SK-N-DZ (cell line): ENCODE data around the gene F2RL3.

Experiments used
- DNase-seq: peaks from one replicate; pipeline ENCODE4 v3.0.0-alpha.2; 2015; ENCODE audit warnings: low spot score

F2RL3 gene

DNA sequence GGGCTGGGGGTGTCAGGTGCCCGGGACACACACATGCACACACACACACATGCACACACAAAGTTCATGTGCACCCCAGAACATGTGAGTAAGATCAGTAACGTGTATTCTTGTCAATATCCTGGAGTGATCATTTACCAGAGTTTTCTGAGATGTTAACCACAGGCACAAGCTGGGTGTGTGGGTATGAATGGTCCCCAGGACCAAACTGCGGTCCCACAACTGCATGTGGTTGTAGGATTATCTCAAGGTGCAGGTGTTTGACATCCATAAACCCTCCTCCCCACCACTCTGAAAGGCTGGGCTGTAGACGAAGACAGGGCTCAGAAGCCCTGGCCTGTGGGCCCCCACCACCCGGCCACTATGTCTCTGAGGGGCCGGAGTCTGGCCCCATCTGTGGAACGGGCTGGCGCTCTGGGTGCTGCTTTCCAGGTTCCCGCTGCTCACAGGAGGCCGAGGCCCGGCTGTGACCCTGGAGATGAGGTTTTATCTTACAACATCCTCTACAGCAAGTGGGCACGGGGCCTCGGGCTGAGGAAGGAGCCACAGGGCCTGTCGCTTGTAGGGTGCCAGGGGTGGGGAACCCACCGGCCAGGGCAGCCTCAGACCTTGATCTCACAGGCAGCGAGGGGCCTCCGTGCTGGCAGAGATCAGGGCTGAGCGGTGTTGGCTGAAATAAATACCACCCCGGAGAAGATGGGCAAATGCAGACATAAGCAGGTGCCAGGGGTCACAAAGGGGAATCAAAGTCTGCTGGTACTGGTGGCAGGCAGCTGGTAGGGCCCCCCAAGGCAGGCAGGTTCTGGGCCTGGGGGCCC, 4.3 kb downstream of the F2RL3 start:
- DNase-seq, result no peak

DNA sequence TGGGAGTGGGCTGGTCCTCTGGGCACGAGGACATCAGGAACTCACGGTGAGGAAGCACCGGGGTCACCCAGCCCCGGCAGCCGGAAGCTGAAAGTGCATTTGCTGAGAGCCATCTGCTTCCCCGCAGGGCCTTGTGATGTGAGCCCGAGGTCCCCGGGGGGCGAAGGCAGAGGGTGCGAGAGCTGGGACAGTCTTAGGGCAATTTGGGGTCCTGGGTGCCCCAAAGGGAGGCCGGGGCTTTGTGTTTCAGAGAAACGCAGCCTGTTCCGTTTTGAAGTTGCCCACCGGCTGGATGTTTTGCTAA, 4.8 kb downstream of the F2RL3 start:
- DNase-seq, result no peak

DNA sequence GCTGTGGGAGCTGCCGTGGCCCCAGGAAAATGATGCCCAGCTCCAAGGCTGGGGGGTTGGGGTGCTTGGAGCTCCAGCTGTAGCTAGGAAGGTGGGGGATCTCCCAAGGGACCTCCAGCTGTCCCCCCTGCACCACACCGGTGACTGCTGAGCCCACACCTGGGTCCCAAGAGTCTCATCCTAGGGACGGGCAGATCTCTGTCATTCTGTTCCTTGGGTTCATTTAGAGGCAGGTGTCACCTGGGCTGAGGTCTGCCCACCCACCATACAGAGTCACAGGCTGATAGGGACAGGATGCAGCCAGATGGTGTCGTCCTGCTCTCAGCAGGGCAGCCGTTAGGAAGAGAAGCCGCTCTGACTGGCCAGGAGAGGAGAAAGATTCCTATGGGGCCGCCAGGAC, 5.3 kb downstream of the F2RL3 start:
- DNase-seq, result no peak

DNA sequence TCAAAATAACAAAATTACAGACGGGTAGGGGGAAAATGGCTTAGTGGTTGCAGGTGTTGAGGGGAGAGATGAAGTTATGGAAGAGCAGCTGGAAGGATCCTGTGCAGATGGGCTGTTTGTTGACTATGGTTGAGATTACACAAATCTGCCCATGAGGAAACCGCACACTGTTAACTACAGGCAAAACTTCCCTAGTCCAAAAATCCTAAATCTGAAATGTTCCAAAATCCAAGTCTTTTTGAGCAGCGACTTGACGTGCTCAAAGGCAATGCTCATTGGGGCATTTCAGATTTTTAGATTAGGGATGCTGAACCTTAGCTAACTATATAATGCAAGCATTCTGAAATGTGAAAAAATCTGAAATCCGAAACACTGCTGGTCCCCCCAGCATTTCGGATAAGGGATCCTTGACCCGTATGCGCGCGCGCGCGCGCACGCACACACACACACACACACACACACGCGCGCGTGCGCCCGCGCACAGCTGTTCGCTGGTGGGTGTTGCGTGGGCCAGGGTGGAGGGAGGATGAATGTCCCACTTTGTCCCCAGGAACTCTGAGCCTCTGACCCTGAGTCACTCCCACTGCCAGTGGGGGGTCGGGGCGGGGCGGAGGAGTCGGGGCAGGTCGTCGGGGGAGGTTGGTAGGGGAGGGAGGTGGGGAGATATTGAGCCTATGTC, 6.8 kb downstream of the F2RL3 start:
- no peak for DNase-seq

DNA sequence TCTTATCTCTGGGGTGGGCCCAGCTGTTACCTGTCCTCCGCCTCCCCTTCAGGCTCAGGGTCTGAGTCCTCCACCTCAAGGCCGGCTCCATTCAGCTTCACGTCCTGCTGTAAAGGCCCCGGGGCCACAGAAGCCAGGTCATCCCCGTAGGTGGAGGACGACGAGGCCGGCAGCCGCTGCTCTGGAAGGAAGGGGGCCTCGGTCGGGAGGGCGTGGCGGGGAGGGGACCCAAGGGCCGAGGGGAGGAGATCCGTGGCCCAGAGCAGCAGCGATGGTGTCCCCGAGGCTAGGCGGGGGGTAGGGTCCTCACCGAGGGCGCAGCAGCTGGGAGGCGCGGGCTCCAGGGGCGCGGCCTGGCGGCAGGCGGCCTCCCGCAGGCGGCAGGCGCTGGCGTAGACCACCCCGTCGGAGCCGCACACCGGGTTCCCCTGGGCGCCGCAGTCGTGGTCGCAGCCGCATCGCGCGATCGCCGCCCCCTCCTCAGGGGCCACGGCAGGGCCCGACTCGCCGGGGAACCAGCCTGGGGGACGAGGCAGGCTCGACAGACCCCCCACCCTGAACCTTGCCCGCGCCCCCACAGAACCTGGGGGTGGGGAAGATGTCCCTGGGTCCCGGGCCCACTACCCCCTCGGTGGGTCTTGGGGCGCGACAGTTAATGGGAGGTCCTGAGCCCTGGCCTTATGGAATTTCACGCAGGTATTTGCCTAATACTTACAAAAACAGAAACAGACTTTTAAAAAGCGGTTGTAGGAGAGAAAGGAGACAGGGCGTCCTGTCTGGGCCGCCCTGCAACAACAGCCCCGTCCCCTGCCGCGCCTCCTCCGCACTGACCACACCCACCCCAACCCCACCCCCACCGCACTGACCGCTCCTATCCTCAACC, 7.6 kb downstream of the F2RL3 start:
- DNase-seq, result no peak

DNA sequence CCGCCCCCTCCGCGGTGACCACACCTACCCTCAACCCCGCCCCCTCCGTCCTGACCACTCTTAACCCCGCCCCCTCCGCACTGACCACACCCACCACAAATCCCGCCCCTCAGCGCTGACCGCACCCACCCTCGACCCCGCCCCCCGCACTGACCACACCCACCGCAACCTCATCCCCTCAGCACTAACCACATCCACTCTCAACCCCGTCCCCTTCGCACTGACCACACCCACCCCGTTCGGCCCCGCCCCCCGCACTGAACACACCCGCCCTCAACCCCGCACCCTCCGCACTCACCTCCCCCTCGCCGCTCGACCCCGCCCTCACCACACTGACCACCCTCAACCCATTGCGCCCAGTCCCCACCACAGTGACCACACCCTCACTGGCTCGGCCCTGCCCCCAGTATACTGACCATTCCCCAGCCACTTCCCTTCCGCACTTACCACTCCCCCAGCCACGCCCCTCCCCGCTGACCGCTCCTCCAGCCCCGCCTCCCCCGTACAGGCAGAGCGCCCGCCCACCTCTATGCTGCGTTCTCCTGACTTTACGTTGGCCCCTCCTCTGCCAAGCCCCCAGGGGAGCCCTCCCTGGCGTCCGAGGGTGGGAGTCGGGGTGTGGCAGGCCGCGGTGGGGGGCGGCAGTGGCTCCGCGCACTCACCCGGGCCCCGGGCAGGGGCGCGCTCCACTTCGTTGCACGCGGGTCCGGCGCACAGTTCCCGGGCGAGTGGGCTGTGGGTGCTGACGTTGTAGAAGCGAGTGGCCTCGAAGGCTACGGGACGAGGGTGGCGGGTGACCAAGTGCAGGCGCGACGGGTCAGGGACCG, 8.4 kb downstream of the F2RL3 start:
- DNase-seq, result peak; percentile 57

DNA sequence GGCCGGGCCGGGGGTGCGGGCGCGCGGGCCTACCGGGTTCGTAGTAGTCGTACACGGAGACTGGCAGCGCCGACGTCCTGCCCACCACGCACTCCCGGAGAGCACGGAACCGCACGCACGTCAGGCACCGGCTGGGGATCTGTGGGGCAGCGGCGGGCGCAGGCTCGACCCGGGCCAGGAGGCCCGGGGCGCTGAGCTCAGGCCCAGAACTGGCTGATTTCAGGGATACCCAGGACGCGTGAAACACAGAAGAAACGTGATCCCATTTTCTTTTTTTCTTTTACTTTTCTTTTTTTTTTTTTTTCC, 9.0 kb downstream of the F2RL3 start:
- DNase-seq, result no peak

DNA sequence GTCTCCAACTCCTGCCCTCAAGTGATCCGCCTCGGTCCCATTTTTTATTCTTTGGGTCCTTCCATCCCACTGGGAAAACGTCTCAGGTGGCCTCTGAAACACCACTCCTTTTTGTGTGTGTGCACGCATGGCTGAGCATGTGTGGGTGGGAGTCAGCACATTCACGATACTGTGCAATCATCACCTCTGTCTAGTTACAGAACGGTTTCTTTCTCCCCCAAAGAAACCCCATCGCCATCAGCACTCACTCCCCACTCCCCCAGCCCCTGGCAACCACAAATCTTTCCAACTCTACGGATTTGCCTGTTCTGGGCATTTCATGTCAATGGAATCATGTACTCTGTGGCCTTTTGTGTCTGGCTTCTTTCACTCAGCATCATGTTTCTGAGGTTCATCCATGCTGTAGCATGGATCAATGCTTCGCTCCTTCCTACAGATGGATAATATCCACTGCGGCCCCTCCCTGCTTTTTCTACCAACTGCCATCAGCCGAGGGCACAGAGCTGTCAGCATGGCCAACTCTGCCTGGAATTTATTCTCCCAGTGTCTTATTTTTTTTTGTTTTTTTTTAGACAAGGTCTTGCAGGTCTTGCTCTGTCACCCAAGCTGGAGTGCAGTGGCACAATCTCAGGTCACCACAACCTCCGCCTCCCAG, 9.7 kb downstream of the F2RL3 start:
- no peak for DNase-seq

DNA sequence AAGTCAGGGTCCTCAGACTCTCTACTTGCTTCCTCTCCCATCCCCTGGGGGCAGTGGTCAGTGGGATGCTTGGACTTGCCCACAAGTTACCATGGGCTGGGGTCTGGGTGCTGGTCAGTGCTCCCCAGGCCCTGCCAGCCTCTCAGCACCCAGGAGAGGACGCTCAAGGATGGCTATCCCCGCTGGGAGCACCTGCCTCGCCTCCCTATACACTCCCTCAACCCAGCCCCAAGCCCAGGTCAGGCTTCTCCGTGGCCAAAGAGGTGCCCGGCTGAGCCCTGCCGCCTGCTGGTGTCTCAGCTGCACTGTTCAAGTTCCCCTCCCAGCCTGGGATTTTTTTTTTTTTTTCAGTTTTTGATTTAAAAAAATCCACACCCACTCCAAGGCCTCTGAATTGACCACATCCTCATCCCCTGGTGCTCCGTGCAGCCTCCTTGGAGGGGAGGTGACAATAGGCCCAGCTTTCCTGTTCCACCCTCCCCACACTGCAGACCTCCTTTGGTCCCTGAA, 10.8 kb downstream of the F2RL3 start:
- no peak for DNase-seq

DNA sequence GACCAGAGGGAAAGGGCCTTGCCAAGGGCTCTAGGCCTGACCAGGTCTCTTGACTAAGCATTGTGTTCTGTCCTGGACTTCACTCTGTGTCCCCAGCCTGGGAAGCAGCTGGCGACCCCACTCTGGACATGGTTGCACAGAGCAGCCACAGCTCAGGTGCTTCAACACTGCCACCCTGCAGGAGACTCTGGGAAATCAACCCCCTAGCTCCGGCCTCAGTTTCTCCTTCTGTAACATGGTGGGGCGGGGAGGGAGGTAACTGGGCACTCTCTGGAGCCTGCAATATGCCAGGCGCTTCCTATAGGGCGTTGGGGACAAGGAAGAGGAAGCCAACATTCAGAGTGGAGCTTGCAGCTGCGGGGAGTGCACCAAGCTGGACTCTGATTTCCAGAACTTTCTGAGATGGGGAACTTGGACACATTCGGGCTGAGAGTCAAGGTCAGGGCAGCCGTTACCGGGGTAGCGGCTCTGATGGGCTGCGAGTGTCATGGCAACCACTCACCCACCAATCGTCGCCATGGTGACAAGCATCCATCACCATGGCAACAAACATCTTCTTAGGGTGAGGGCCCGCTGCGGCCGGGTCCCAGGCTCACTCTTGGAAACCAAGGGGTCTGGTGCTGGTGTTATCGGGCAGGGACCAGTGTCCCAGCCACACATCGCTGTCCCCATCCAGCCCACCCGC, 12.8 kb downstream of the F2RL3 start:
- DNase-seq, result peak; percentile 54

DNA sequence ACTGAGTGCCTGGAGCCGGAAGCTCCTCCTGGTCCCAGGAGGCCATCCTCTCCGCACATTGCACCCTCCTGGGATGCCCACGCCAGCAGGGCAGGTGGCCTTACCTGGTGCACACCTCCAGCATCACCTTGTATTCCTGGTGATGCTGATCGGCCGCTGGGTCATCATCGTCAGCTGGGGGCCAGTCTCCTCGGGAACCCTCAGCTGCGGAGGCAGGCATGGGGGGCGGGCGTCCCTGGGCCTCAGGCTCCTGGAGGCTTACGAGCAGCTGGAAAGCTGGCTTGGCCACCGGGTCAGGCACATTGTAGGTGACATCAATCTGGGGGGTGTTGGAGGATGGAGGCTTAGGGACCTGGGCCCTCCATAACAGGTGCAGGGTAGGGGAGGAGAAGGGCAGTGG, 13.7 kb downstream of the F2RL3 start:
- no peak for DNase-seq

DNA sequence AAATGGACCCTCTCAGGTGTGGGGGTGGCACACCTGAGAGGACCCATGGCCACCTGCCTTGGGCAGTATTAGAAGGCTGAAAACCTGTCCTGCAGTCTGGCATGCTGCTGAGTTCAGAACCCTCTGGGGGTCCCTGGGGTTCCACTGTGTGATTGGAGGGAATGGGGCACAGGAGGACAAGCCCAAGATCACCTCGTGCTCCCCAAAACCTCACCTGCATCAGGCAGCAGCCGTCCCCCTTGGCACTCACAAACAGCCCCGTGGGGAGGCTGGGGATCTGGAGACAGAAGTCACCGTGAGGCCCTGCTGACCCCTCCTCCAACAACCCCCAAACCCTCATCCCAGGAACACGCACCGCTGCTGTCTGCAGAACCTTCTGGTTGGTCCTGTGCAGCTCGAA, 14.5 kb downstream of the F2RL3 start:
- DNase-seq, result no peak

DNA sequence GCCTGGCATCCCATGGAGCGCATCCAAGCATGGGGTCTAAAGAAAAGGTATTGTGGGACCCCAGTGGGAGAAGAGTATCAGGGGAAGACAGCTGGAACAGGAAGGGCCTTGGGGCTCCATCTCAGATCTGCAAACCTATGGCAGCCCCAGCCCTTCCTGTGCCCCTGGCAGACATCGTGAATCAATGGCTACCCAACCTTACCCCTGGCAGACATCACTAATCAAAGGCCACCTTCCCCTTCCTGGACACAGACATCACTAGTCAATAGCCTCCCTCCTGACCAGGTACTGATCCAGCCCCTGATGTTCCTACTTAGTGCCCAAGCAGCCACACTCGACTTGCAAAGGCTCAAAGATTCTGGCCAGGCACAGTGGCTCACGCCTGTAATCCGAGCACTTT, 15.8 kb downstream of the F2RL3 start:
- DNase-seq, result no peak

DNA sequence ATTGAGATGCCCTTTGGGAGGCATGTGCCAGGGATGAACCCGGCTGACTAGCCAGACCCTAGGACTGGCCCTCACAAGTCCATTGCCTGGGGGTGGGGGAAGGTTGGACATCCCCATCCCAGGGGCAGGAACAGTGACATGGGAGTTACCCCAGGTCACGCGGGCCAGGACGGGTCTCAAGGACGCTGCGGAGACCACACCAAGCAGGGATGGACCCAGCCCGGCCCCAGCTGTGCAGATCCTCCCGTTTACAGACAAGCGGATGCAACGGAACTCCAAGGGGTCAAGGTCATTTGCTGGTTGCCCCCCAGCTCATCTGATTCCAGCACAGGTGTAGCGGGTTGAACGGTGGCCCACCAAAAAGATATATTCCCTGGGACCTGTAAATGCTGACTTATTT, 20.0 kb downstream of the F2RL3 start:
- no peak for DNase-seq

DNA sequence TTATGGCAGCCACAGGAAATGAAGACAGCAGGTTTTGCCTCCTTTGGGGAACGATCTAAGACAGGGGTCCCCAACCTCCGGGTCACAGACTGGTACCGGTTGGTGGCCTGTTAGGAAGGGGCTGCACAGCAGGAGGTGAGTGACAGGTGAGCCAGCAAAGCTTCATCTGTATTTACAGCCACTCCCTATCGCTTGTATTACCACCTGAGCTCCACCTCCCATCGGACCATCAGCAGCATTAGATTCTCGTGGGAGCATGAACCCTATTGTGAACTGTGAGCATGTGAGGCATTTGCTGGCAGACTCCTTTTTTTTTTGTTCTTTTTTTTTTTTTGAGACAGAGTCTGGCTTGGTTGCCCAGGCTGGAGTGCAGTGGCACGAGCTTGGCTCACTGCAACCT, 22.2 kb downstream of the F2RL3 start:
- DNase-seq, result no peak

DNA sequence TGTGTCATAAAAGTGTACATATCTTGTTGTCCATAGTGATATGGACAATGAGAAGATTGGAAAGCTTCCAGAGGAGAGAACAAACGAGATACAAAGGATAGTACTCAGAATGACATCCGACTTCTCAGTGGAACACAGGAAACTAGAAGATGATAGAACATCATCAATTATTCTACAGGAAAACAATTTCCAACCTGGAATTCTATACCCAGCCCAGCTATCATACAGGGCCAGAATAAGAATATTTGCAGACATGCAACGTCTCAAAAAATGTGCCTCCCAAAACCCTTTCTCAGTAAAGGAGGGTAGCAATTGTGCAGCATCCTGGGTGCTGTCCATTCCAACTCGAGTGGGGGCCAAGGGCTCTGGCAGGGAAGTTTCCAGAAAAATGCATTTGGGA, 24.0 kb downstream of the F2RL3 start:
- no peak for DNase-seq

DNA sequence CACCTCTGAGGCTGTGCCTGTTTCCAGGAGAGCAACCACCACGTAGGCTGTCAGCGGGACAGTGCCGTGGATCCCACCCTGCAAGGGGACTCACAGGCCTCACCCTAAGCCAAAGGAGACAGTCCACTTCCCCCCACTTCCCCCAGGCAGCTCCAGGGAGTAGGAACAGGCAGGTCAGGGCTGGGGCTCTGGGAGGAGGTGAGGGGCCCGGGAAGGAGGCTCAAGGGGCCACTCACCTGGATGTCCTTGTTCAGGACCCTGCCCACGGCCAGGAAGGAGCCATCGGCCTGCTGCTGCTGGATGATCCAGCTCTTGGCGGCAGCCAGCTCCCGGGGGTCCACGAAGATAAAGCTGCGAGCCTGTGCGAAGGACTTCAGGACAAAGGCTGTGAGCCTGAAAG, 25.6 kb downstream of the F2RL3 start:
- no peak for DNase-seq

DNA sequence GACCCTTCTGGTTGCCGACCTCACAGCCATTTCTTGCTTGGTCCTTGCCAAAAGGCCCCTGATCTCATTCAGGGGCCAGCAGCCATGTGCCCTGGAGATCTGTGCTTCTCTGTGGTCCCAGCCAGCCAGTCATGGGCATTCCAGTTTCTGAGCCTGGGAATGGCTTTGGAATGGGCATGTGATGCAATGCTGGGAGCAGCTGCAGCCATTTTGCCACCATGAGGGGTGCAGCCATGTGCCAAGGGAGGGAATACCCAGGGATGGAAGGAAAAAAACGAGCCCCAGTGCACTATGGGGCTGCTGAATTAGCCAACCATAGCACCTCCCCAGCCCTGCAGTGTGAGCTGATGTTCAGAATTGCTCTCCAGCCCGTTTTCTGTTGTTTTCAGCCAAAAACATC, 26.3 kb downstream of the F2RL3 start:
- DNase-seq, result no peak

DNA sequence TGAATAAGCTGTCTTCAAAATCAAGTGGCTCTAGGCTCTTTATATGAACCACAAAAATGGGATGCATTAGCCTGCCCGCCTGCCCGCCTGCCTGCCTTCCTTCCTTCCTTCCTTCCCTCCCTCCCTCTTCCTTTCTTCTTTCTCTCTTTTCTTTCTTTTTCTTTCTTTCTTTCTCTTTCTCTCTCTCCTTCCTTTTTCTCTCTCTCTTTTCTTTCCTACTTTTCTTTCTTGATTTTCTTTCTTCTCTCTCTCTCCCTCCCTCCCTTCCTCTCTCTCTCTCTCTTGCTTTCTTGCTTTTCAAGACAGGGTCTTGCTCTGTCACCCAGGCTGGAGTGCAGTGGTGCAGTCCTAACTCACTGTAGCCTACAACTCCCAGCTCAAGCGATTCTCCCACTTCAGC, 26.9 kb downstream of the F2RL3 start:
- no peak for DNase-seq

DNA sequence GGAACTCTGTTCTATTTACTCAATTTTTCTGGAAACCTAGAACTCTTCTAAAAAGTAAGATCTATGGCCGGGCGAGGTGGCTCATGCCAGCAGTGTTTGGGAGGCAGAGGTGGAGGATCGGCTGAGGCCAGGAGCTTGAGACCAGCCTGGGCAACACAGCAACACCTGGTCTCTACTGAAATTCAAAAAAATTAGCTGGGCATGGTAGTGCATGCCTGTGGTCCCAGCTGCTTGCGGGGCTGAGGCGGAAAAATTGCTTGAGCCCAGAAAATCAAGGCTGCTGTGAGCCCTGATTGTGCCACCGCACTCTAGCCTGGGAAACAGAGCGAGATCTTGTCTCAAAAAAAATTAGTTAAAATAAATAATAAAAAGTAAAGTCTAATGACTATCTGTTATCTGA, 28.6 kb downstream of the F2RL3 start:
- no peak for DNase-seq

DNA sequence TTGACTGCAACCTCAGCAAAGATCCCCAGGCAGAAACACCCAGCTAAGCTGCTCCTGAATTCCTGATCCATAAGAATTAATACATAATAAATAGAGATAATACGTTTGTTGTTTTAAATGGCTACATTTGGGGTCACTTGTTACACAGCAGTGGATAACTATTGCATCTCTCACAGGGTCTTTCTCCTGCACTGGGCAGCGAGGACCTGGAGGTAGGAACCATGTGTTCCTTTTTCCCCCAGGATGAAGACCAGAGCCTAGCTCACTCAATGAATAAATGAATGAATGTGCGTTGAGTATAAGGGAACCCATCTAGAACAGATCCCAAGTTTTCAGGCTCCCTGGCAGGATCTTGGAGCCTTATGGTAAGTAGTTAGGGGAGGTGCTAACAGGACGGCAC, 30.7 kb downstream of the F2RL3 start:
- no peak for DNase-seq
